Erythroblast (primary cell): ENCODE measurements around the gene GNPTG.
A peak's percentile ranks its signal among the peaks of the same experiment; 100 is the strongest.

Experiments used
- DNase-seq, 2 experiments: peaks; one replicate each; lab custom pipeline; 2025; lab: John Stamatoyannopoulos, UW
- GATA1 ChIP-seq: IDR thresholded peaks from 2 replicates; pipeline ENCODE4 v1.6.1; 2011; ENCODE audit warnings: low read depth, mild to moderate bottlenecking, control low read depth, low read length, moderate library complexity
- POLR2A ChIP-seq: IDR thresholded peaks from 2 replicates; pipeline ENCODE4 v1.6.1; 2011; ENCODE audit warnings: mild to moderate bottlenecking, low read length

The GNPTG gene

GRCh38 chr16:1401061-1401757, 49.5 kb downstream of the GNPTG start:
- DNase-seq = no peak
- no peak for TF ChIP-seq POLR2A
- TF ChIP-seq GATA1 = no peak

GRCh38 chr16:1401758-1402154, 50.0 kb downstream of the GNPTG start:
- TF ChIP-seq POLR2A = no peak
- no peak for TF ChIP-seq GATA1
- DNase-seq = no peak

GRCh38 chr16:1403036-1403435, 51.3 kb downstream of the GNPTG start:
- no peak for DNase-seq
- no peak for TF ChIP-seq POLR2A
- TF ChIP-seq GATA1 = no peak

- no peak for DNase-seq
- TF ChIP-seq GATA1 = no peak
- no peak for TF ChIP-seq POLR2A
Measured at GRCh38 chr16:1403733-1404132, 52.0 kb downstream of the GNPTG start.

- no peak for TF ChIP-seq GATA1
- no peak for TF ChIP-seq POLR2A
- DNase-seq = no peak
Measured at GRCh38 chr16:1407753-1408152, 56.0 kb downstream of the GNPTG start.

- peak; percentile 93 to 96 for DNase-seq
Measured at GRCh38 chr16:1408171-1408837, 56.6 kb downstream of the GNPTG start.

GRCh38 chr16:1412847-1413246, 61.1 kb downstream of the GNPTG start:
- DNase-seq = no peak

More at GRCh38 chr16:1408171-1408837, 56.6 kb downstream of the GNPTG start:
- TF ChIP-seq POLR2A = no peak
- TF ChIP-seq GATA1 = no peak

More at GRCh38 chr16:1412847-1413246, 61.1 kb downstream of the GNPTG start:
- TF ChIP-seq POLR2A (no peak), GATA1 (no peak)
